Esophagus squamous epithelium (tissue), 4 donors: ENCODE measurements around the gene FLT3.

Source experiments
- CTCF ChIP-seq, 6 experiments: fragments of 450-650 bp in 4 of 6; fragments of 200-600 bp in 2 of 6; sonication (generic) in 2 of 6; IDR thresholded peaks; one replicate each; pipeline ENCODE4 v1.5.1; 2016 to 2019; ENCODE audit warnings: antibody characterized with exemption in 6 of 6, mild to moderate bottlenecking in 4 of 6, moderate library complexity in 4 of 6
- POLR2A ChIP-seq, 4 donors: fragments of 450-650 bp; IDR thresholded peaks; one replicate each; pipeline ENCODE4 v1.6.1; 2017; ENCODE audit warnings: antibody characterized with exemption in 4 of 4, mild to moderate bottlenecking in 4 of 4, moderate library complexity in 3 of 4

- TF ChIP-seq CTCF (IDR thresholded peaks at IDR 0.05), result no peak
- TF ChIP-seq POLR2A (IDR thresholded peaks at IDR 0.05), result no peak
Measured at GRCh38 chr13:28002886-28003698, 97.3 kb downstream of the FLT3 start.
